ENCODE measurements around the gene MYH10.

Gene MYH10

GRCh38 chr17:8468127-8468526 lies 162.4 kb downstream of the MYH10 start:
- Histone ChIP-seq H3K27me3 (ENCODE audit: insufficient read depth, low read length) (no peaks in the 10 kb centered on the region), H4K20me1 (ENCODE audit: insufficient read depth, low read length) (no peaks in the 10 kb centered on the region), H3K4me1 (ENCODE audit: insufficient read depth, low read length, severe bottlenecking) (no peaks in the 10 kb centered on the region), H3K4me3 (ENCODE audit: low read depth, low read length, poor library complexity, severe bottlenecking) (no peak overlapping the region), H3K9me2 (ENCODE audit: low read depth, low read length) (no peaks in the 10 kb centered on the region), H3K9ac (ENCODE audit: low read length) (no peak overlapping the region), H3K36me3 (ENCODE audit: insufficient read depth, low read length) (peaks cover 36% of the 10 kb centered on the region), H3K27ac (ENCODE audit: low read depth, low read length, poor library complexity, severe bottlenecking) (no peak overlapping the region), H3K4me2 (ENCODE audit: low read length) (no peak overlapping the region), H3K79me2 (ENCODE audit: insufficient read depth, low read length) (no peaks in the 10 kb centered on the region), H3K9me3 (ENCODE audit: low read length) (no peaks in the 10 kb centered on the region), H3F3A (ENCODE audit: insufficient read depth, low read length) (no peaks in the 10 kb centered on the region), H2AFZ (ENCODE audit: low read length) (no peak overlapping the region)
- TF ChIP-seq EZH2 (IDR thresholded peaks at IDR 0.05; ENCODE audit: borderline replicate concordance, low read length) (no peak), CTCF (IDR thresholded peaks at IDR 0.05; ENCODE audit: low read length) (no peak)

DNA sequence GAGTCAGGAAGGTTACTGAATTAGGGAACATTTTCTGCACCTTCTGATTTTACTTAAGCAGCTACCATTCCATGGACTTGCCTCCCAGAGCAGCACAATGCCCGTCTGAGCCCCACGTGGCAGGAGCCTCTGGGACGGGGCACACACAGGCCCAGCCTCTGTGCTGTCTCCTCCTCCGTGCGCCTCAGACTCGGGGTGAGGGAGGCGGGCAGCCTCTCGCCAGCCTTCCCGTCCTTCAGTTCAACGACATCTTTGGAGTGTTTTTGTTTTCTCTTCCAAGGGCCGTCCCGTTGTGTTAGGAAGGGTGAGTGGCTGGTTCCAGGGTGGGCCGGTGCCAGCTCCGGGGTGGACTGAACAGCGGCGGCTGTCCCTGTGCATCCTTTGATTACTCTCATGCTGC lies 163.0 kb downstream of the MYH10 start:
- Histone ChIP-seq H3K4me2 (ENCODE audit: low read length) (no peak overlapping the region), H3F3A (ENCODE audit: insufficient read depth, low read length) (no peaks in the 10 kb centered on the region), H3K9ac (ENCODE audit: low read length) (no peak overlapping the region), H2AFZ (ENCODE audit: low read length) (no peak overlapping the region), H3K9me3 (ENCODE audit: low read length) (no peaks in the 10 kb centered on the region), H3K36me3 (ENCODE audit: insufficient read depth, low read length) (peaks cover 40% of the 10 kb centered on the region), H3K4me3 (ENCODE audit: low read depth, low read length, poor library complexity, severe bottlenecking) (no peak overlapping the region), H4K20me1 (ENCODE audit: insufficient read depth, low read length) (no peaks in the 10 kb centered on the region), H3K4me1 (ENCODE audit: insufficient read depth, low read length, severe bottlenecking) (no peaks in the 10 kb centered on the region), H3K9me2 (ENCODE audit: low read depth, low read length) (no peaks in the 10 kb centered on the region), H3K27me3 (ENCODE audit: insufficient read depth, low read length) (no peaks in the 10 kb centered on the region), H3K27ac (ENCODE audit: low read depth, low read length, poor library complexity, severe bottlenecking) (no peak overlapping the region), H3K79me2 (ENCODE audit: insufficient read depth, low read length) (no peaks in the 10 kb centered on the region)
- TF ChIP-seq CTCF (IDR thresholded peaks at IDR 0.05; ENCODE audit: low read length): no peak
- TF ChIP-seq EZH2 (IDR thresholded peaks at IDR 0.05; ENCODE audit: borderline replicate concordance, low read length): no peak

DNA sequence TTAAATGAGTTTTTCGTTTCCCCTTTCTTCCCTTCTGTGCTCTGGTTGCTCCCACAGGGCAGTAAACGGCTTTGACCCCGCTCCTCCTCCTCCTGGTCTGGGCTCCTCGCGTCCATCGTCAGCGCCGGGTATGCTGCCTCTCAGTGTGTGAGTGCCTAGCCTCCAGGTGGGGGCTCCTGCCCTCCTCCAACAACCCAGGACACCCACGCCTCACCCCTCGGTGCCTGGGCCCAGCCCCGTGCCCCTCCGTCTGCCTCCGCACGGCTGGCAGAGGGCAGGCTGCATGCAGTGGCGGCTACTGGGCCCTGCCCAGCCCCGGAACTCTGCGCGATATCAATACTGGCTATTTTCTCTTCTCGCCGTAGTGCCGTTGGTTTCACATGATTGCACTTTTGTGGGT lies 163.7 kb downstream of the MYH10 start:
- no peaks in the 10 kb centered on the region for H3K4me1 ChIP-seq (ENCODE audit: insufficient read depth, low read length, severe bottlenecking)
- H3K27ac ChIP-seq (ENCODE audit: low read depth, low read length, poor library complexity, severe bottlenecking): no peak overlapping the region
- H3K4me3 ChIP-seq (ENCODE audit: low read depth, low read length, poor library complexity, severe bottlenecking): no peak overlapping the region
- H3F3A ChIP-seq (ENCODE audit: insufficient read depth, low read length): no peaks in the 10 kb centered on the region
- no peak overlapping the region for H3K9ac ChIP-seq (ENCODE audit: low read length)
- H2AFZ ChIP-seq (ENCODE audit: low read length): no peak overlapping the region
- no peaks in the 10 kb centered on the region for H3K9me2 ChIP-seq (ENCODE audit: low read depth, low read length)
- H3K27me3 ChIP-seq (ENCODE audit: insufficient read depth, low read length): no peaks in the 10 kb centered on the region
- no peaks in the 10 kb centered on the region for H3K9me3 ChIP-seq (ENCODE audit: low read length)
- TF ChIP-seq EZH2 (IDR thresholded peaks at IDR 0.05; ENCODE audit: borderline replicate concordance, low read length) (no peak), CTCF (IDR thresholded peaks at IDR 0.05; ENCODE audit: low read length) (no peak)
- H4K20me1 ChIP-seq (ENCODE audit: insufficient read depth, low read length): no peaks in the 10 kb centered on the region
- no peak overlapping the region for H3K4me2 ChIP-seq (ENCODE audit: low read length)
- H3K36me3 ChIP-seq (ENCODE audit: insufficient read depth, low read length): peaks cover 45% of the 10 kb centered on the region
- H3K79me2 ChIP-seq (ENCODE audit: insufficient read depth, low read length): no peaks in the 10 kb centered on the region

All from OCI-LY1 (cell line).